HG02571 (cell line): ENCODE measurements around the gene SMURF2.
A peak's percentile ranks its signal among the peaks of the same experiment; 100 is the strongest.
"Not testable (repeated sequence)": the region's sequence is repeated elsewhere in the genome, so short reads cannot be mapped to it uniquely, and the experiment has no call there.

Source experiments
- ATAC-seq: cut with Tn5 transposase; IDR thresholded peaks from one replicate; pipeline ENCODE4 v1.9.1; 2021; ENCODE audit warnings: mild to moderate bottlenecking, moderate library complexity; ENCODE audit not compliant: unreplicated experiment

SMURF2 gene

GRCh38 chr17:64599187-64599676 lies 62.9 kb downstream of the SMURF2 start:
- peak; percentile 82 for ATAC-seq

GRCh38 chr17:64598672-64599071 lies 63.4 kb downstream of the SMURF2 start:
- ATAC-seq = no peak

GRCh38 chr17:64596988-64597387 lies 65.1 kb downstream of the SMURF2 start:
- no peak for ATAC-seq

GRCh38 chr17:64596439-64596838 lies 65.7 kb downstream of the SMURF2 start:
- no peak for ATAC-seq

GRCh38 chr17:64591944-64592343 lies 70.2 kb downstream of the SMURF2 start:
- ATAC-seq = no peak

- no peak for ATAC-seq
These were observed 77.0 kb downstream of the SMURF2 start for GRCh38 chr17:64585146-64585545.

- ATAC-seq = no peak
These were observed 79.1 kb downstream of the SMURF2 start for GRCh38 chr17:64583038-64583437.

- no peak for ATAC-seq
These were observed 81.5 kb downstream of the SMURF2 start for GRCh38 chr17:64580384-64581315.

GRCh38 chr17:64579917-64580316 lies 82.2 kb downstream of the SMURF2 start:
- no peak for ATAC-seq

GRCh38 chr17:64577025-64577424 lies 85.1 kb downstream of the SMURF2 start:
- ATAC-seq = not testable (repeated sequence)

- ATAC-seq = no peak
These were observed 86.7 kb downstream of the SMURF2 start for GRCh38 chr17:64575431-64575830.

GRCh38 chr17:64574646-64575045 lies 87.5 kb downstream of the SMURF2 start:
- no peak for ATAC-seq

- no peak for ATAC-seq
These were observed 88.9 kb downstream of the SMURF2 start for GRCh38 chr17:64573214-64573613.

GRCh38 chr17:64572682-64573154 lies 89.4 kb downstream of the SMURF2 start:
- no peak for ATAC-seq

- ATAC-seq = no peak
These were observed 90.4 kb downstream of the SMURF2 start for GRCh38 chr17:64571746-64572145.

- no peak for ATAC-seq
These were observed 96.5 kb downstream of the SMURF2 start for GRCh38 chr17:64565563-64565962.

- ATAC-seq = no peak
These were observed 98.0 kb downstream of the SMURF2 start for GRCh38 chr17:64564098-64564497.

GRCh38 chr17:64555281-64555680 lies 106.8 kb downstream of the SMURF2 start:
- ATAC-seq = no peak

GRCh38 chr17:64554028-64554637 lies 108.0 kb downstream of the SMURF2 start:
- ATAC-seq = no peak

GRCh38 chr17:64551461-64551860 lies 110.6 kb downstream of the SMURF2 start:
- ATAC-seq = no peak

- ATAC-seq = no peak
These were observed 114.8 kb downstream of the SMURF2 start for GRCh38 chr17:64547319-64547718.

- ATAC-seq = no peak
These were observed 115.4 kb downstream of the SMURF2 start for GRCh38 chr17:64546716-64547115.
